ENCODE measurements around the gene XKR8.

XKR8 gene

DNA sequence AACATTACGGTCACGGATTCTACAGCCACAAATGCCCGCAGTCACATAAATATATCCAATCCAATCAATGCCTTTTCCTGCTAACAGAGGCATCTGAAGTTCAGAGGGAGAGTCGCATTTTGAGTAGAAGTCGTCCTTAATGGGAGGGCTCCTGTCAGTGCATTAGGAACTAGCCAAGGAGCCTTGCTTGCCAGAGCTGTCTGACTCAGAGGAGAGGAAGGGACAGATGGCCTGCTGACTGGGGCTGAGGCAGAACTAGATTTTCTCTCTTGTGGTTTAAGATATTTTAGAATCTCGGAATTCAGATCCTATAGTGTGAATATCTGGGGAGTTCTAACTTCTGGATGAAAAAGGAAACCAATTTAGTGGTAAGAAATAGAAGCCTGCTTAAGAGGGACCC, 10.6 kb downstream of the XKR8 start:
- no peak for DNase-seq (ENCODE audit: low read depth)
- TF ChIP-seq, protein P1, sequence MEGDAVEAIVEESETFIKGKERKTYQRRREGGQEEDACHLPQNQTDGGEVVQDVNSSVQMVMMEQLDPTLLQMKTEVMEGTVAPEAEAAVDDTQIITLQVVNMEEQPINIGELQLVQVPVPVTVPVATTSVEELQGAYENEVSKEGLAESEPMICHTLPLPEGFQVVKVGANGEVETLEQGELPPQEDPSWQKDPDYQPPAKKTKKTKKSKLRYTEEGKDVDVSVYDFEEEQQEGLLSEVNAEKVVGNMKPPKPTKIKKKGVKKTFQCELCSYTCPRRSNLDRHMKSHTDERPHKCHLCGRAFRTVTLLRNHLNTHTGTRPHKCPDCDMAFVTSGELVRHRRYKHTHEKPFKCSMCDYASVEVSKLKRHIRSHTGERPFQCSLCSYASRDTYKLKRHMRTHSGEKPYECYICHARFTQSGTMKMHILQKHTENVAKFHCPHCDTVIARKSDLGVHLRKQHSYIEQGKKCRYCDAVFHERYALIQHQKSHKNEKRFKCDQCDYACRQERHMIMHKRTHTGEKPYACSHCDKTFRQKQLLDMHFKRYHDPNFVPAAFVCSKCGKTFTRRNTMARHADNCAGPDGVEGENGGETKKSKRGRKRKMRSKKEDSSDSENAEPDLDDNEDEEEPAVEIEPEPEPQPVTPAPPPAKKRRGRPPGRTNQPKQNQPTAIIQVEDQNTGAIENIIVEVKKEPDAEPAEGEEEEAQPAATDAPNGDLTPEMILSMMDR (IDR thresholded peaks at IDR 0.05; ENCODE audit: insufficient read depth, low read depth, low read length, missing control alignments): no peak

DNA sequence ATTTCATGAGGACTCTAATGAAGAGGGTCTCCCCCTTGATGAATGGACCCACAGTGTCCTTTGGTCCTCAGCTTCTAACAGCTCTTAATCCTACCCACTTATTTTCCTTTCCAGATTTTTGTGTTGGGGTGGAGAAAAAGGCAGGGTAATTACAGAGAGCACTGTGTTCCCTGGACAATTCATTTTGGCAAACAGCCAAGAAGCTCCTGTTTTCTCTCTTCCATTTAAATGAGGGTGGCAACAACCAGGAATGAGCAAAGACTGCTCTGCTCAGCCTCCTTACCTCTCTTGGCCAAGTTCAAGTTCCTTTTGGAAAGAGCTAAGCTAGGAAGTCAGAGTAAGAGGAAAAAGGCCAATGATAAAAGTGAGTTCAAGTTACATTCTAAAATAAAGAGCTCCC, 11.9 kb downstream of the XKR8 start:
- DNase-seq (ENCODE audit: low read depth): no peak
- TF ChIP-seq, protein P1 (IDR thresholded peaks at IDR 0.05; ENCODE audit: insufficient read depth, low read depth, low read length, missing control alignments): no peak

More for the DNA sequence above, 10.6 kb downstream of the XKR8 start:
- H3K4me3 ChIP-seq (ENCODE audit: low read depth, low read length): no peak overlapping the region

DNA sequence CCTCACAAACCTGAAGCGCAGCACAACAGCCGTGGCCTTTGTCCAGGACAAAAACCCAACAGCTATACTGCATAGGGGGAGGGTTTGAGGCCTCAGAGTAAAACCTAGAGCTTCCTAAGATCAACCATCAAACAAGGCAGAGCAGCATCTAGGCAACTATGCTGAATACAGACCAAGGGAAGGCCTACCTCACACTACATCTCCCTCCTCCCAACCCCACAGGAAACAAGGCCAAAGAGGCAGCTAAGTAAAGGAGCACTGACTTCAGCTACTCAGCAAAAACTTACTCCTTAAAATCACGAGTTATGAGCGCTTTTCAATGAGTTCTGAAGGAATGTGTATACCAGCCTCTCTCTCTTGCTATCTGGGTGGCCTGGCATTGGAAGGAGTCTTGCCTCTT, 12.4 kb downstream of the XKR8 start:
- TF ChIP-seq, protein P1 (IDR thresholded peaks at IDR 0.05; ENCODE audit: insufficient read depth, low read depth, low read length, missing control alignments): no peak
- no peak overlapping the region for H3K4me3 ChIP-seq (ENCODE audit: low read depth, low read length)
- no peak for DNase-seq (ENCODE audit: low read depth)

More for the DNA sequence above, 11.9 kb downstream of the XKR8 start:
- no peak overlapping the region for H3K4me3 ChIP-seq (ENCODE audit: low read depth, low read length)

DNA sequence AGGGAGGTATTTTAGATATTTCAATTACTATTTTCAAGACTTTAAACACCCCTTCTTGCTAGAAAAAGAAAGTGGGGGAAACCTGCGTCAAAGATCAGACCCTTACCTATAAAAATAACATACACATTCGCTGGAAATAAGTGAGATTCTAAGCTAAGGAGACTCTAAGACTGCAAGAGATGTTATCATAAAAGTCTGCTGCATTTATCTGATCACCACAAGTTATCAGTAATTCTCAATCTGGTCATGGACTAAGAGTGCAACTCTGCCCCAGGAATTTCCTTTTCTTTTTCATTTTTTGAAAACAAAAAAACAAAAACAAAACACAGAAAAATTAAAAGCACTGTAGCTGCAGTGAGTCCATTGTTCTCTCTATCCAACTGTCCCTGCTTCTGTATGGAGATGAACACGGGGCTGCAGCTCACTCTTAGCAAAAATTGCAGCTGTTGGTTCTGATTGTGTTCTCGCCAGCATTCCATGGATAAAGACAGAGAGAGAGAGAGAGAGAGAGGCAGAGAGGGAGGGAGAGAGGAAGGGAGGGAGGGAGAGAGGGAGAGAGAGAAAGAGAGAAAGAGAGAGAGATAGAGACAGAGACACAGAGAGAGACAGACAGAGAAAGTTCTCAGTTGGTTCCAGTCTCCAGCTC, 14.1 kb downstream of the XKR8 start:
- TF ChIP-seq, protein P1 (IDR thresholded peaks at IDR 0.05; ENCODE audit: insufficient read depth, low read depth, low read length, missing control alignments): no peak
- no peak overlapping the region for H3K4me3 ChIP-seq (ENCODE audit: low read depth, low read length)
- DNase-seq (ENCODE audit: low read depth): no peak

DNA sequence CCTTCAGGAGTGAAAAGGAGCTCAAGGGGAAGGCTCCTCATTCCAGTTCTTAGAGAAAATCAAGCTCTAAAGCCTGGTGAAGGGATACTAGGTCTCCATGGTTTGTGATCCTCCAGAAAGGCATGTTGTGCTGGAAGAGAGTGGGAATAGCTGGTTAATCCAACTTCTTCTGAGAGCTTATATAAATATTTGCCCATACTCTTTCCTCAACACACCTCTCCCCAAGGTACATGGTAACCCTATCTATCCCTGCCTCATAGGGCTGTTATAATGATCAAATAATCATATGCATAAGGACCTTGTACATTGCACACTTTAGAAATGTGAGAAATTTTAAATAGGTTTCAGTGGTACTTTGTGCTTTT, 14.6 kb downstream of the XKR8 start:
- TF ChIP-seq, protein P1 (IDR thresholded peaks at IDR 0.05; ENCODE audit: insufficient read depth, low read depth, low read length, missing control alignments): no peak
- DNase-seq (ENCODE audit: low read depth): no peak
- H3K4me3 ChIP-seq (ENCODE audit: low read depth, low read length): no peak overlapping the region

DNA sequence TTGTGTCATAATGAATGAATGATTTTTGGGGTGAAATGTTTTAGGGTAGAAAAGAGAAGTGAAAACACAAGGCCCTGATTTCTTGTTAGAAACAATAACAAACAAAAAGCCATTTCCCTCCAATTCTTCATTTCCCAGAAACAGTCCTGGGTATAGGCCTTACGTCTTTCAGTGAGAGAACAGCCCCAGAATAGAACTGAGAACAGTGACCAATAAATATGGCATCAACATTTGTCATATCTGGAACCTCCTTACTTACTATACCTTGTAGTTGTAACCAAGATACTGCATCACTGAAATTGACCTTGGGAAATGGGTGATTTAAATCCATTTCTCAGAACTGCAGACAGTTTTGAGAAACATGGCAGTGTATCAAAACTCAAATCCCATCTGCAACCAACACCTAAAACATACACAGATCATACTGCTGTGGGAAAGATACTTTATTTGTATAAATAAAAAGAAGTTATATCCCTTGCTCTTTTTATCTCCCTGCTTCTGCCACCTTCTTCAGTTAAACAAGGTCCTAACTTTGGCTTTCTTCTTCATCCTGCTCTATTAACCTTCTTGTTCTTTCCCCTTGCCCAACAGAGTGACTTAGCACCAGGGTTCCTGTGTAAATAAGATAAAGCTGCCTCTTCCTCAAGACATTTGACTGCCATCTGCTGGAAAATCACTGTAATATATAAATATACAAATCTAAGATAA, 19.5 kb downstream of the XKR8 start:
- DNase-seq (ENCODE audit: low read depth): peak; percentile 59
- H3K4me3 ChIP-seq (ENCODE audit: low read depth, low read length): no peak overlapping the region
- TF ChIP-seq, protein P1 (IDR thresholded peaks at IDR 0.05; ENCODE audit: insufficient read depth, low read depth, low read length, missing control alignments): peak; percentile 25

DNA sequence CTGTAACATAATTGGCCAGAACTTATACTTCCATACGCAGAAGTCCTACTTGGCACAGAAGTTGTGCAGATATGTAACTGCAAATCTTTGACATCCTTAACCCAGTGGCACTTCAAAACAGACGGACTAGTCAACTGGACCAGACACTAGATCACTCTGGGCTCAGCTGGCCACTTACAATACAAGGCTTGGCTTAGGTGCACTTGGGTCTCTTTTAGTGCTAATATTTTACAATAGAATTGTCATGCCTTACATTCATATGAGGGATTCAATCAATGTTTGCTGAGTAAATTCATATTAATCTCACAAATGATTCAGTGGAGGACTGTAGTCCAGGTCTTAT, 20.1 kb downstream of the XKR8 start:
- DNase-seq (ENCODE audit: low read depth): no peak
- TF ChIP-seq, protein P1 (IDR thresholded peaks at IDR 0.05; ENCODE audit: insufficient read depth, low read depth, low read length, missing control alignments): no peak
- no peak overlapping the region for H3K4me3 ChIP-seq (ENCODE audit: low read depth, low read length)
